Activated CD4-positive, alpha-beta T cell treated with anti-CD3 and anti-CD28 coated beads, Interleukin-2, amount 50 U/mL, for 1 hour (primary cell): ENCODE results near the gene BAG5.
A peak's percentile ranks its signal among the peaks of the same experiment; 100 is the strongest.
"Not testable (repeated sequence)": the region's sequence is repeated elsewhere in the genome, so short reads cannot be mapped to it uniquely, and the experiment has no call there.

Experiments
- DNase-seq: peaks from one replicate; pipeline ENCODE4 v3.0.0-alpha.2; 2020

BAG5 gene

GRCh38 chr14:103521951-103522563 is 40.4 kb downstream of the BAG5 start:
- DNase-seq: no peak

- DNase-seq: no peak
Measured at GRCh38 chr14:103521438-103521950, 41.0 kb downstream of the BAG5 start.

GRCh38 chr14:103520657-103521437 is 41.6 kb downstream of the BAG5 start:
- peak; percentile 65 for DNase-seq

GRCh38 chr14:103520269-103520656 is 42.2 kb downstream of the BAG5 start:
- no peak for DNase-seq

- DNase-seq: no peak
Measured at GRCh38 chr14:103519837-103520212, 42.6 kb downstream of the BAG5 start.

GRCh38 chr14:103519043-103519836 is 43.2 kb downstream of the BAG5 start:
- DNase-seq: no peak

GRCh38 chr14:103518422-103519042 is 43.9 kb downstream of the BAG5 start:
- peak; percentile 58 for DNase-seq

GRCh38 chr14:103517721-103518421 is 44.6 kb downstream of the BAG5 start:
- DNase-seq: no peak

- DNase-seq: no peak
Measured at GRCh38 chr14:103517174-103517566, 45.3 kb downstream of the BAG5 start.

GRCh38 chr14:103516426-103517173 is 45.9 kb downstream of the BAG5 start:
- no peak for DNase-seq

- no peak for DNase-seq
Measured at GRCh38 chr14:103514596-103515421, 47.6 kb downstream of the BAG5 start.

GRCh38 chr14:103512701-103513611 is 49.5 kb downstream of the BAG5 start:
- DNase-seq: no peak

- not testable (repeated sequence) for DNase-seq
Measured at GRCh38 chr14:103512180-103512579, 50.3 kb downstream of the BAG5 start.

- DNase-seq: no peak
Measured at GRCh38 chr14:103510724-103511693, 51.4 kb downstream of the BAG5 start.

GRCh38 chr14:103509864-103510723 is 52.4 kb downstream of the BAG5 start:
- DNase-seq: no peak

- no peak for DNase-seq
Measured at GRCh38 chr14:103508521-103509329, 53.7 kb downstream of the BAG5 start.
